BLaER1 (cell line): ENCODE results near the gene C14orf93.
"Not testable (repeated sequence)": the region's sequence is repeated elsewhere in the genome, so short reads cannot be mapped to it uniquely, and the experiment has no call there.

Experiments
- H3K27ac ChIP-seq: shearing (Covaris generic); formaldehyde crosslinking; 2 replicates; pipeline ENCODE4 v1.8.1; 2022
- H3K27me3 ChIP-seq: shearing (Covaris generic); formaldehyde crosslinking; 2 replicates; pipeline ENCODE4 v1.8.1; 2022
- H3K36me3 ChIP-seq: shearing (Covaris generic); formaldehyde crosslinking; 2 replicates; pipeline ENCODE4 v1.8.1; 2022
- H3K4me1 ChIP-seq: shearing (Covaris generic); formaldehyde crosslinking; 2 replicates; pipeline ENCODE4 v1.8.1; 2022
- H3K4me2 ChIP-seq: shearing (Covaris generic); formaldehyde crosslinking; 2 replicates; pipeline ENCODE4 v1.8.1; 2022
- H3K4me3 ChIP-seq: shearing (Covaris generic); formaldehyde crosslinking; 2 replicates; pipeline ENCODE4 v1.8.1; 2022
- H3K9ac ChIP-seq: shearing (Covaris generic); formaldehyde crosslinking; 2 replicates; pipeline ENCODE4 v1.8.1; 2022
- H3K9me3 ChIP-seq: shearing (Covaris generic); formaldehyde crosslinking; 2 replicates; pipeline ENCODE4 v1.8.1; 2022
- H4K20me1 ChIP-seq: shearing (Covaris generic); formaldehyde crosslinking; 2 replicates; pipeline ENCODE4 v1.8.1; 2022
- Cebpa-rat ChIP-seq: shearing (Covaris generic); IDR thresholded peaks from 2 replicates; pipeline ENCODE4 v1.8.1; 2022

Gene C14orf93

DNA sequence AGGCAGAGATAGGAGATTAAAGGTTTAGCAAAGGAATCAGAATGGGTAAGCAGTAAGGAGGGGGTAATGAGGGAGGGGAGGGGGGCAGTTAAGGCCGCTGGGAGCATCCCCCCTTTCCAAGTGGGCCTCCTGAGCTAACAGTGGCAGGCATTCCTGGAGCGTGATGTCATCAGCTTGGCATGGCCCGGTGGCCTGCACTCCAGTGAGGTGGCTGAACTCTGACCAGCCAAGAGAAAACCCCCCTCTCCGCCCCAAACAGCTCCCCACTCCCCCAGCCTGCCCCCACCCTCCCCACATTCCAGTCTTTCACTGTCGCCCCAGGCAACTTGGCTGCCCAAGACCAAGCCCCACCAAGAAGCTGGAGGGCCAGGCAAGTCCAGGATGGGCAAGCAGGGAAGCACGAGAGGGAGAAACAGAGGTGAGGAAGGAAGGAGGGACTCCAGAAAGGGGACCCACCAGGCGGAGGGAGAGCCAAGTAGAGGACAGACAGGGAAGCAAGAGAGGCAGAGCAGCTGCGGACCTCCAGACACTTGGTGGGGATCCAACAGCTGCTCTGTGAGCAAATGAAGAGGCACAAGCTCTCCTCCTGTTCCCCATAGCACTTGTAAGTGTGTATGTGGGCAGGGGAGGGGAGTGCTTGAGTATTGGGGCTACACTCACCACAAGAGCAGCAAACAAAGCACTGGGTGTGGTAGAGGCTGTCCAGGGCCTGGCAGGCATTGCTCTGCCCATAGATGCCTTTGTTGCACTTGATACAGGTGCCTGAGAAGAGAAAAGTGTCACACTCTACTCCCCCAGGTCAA, 32.1 kb downstream of the C14orf93 start:
- H3K36me3 ChIP-seq = peaks cover 56% of the 10 kb centered on the region

DNA sequence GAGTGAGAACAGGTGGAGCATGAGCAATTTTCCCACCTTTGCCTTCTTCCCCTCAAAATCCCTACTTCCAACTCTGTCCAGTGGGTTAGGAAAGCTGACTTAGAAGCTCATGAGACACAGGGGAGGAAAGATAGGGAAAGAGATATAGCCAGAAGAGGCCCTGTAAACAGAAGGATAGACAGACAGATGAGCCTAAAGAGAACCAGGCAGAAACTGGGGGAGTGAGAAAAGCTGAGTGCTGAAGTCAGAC, 32.6 kb downstream of the C14orf93 start:
- Histone ChIP-seq H3K36me3 (peaks cover 61% of the 10 kb centered on the region), H3K4me2 (peak overlapping the region; percentile 70), H3K27ac (0 out of 2 replicates have a peak overlapping the region, but pooled peaks have one; percentile 11), H3K4me1 (peaks cover 55% of the 10 kb centered on the region), H4K20me1 (peaks cover 49% of the 10 kb centered on the region), H3K9ac (peak overlapping the region; percentile 45), H3K27me3 (peaks cover 22% of the 10 kb centered on the region), H3K4me3 (no peak overlapping the region), H3K9me3 (no peaks in the 10 kb centered on the region)
- TF ChIP-seq Cebpa-rat = no peak

More for the DNA sequence above, 32.1 kb downstream of the C14orf93 start:
- Histone ChIP-seq H4K20me1 (peaks cover 48% of the 10 kb centered on the region), H3K4me1 (peaks cover 55% of the 10 kb centered on the region), H3K4me2 (peak overlapping the region; percentile 97), H3K4me3 (no peak overlapping the region), H3K27ac (no peak overlapping the region), H3K9ac (peak overlapping the region; percentile 45; the same call in 1 of the 2 replicates), H3K27me3 (peaks cover 22% of the 10 kb centered on the region), H3K9me3 (no peaks in the 10 kb centered on the region)
- no peak for TF ChIP-seq Cebpa-rat

DNA sequence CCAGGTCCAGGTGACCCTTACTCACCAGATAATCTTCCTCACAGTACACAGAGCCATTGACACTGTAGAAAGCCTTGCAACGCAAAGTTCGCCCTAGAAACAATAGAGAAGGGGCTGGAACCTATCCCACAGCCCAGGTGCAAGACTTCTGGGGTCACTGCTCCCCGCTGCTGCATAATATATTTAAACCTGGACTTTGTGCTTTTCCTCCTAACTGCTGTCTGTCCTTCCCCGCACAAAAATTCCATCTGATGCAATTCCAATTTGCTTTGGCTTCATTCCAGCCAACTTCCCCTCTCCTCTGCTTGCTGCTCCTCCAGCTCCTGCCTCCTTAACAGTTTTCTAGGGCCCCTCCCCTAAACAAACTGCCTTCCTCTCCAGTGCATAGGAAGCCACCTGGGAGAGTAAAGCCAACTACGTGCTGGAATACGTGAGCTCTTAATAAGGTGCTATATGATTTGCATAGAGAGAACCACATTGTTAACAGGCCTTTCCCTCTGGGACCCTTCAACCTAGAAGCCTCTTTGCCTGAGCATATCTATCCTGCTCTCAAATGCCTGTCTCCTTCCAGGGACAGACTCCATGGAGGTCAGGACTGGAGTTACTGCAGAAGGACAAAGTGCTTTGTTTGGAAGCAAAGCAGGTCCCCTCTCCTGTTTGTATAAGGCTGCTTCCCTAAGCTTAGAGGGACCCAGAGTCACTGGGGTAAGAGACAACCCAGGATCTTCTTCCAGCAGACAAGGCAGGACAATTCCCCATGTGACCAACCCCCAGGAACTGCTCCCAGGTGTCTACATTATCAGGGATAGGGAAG, 33.1 kb downstream of the C14orf93 start:
- H3K9ac ChIP-seq = peak overlapping the region; percentile 45
- H3K4me3 ChIP-seq = no peak overlapping the region
- H3K9me3 ChIP-seq = no peaks in the 10 kb centered on the region
- peaks cover 52% of the 10 kb centered on the region for H3K4me1 ChIP-seq
- peaks cover 66% of the 10 kb centered on the region for H3K36me3 ChIP-seq
- 0 out of 2 replicates have a peak overlapping the region, but pooled peaks have one; percentile 11 for H3K27ac ChIP-seq
- no peak for TF ChIP-seq Cebpa-rat
- H3K27me3 ChIP-seq = peaks cover 18% of the 10 kb centered on the region
- peaks cover 49% of the 10 kb centered on the region for H4K20me1 ChIP-seq
- peak overlapping the region; percentile 70 for H3K4me2 ChIP-seq

DNA sequence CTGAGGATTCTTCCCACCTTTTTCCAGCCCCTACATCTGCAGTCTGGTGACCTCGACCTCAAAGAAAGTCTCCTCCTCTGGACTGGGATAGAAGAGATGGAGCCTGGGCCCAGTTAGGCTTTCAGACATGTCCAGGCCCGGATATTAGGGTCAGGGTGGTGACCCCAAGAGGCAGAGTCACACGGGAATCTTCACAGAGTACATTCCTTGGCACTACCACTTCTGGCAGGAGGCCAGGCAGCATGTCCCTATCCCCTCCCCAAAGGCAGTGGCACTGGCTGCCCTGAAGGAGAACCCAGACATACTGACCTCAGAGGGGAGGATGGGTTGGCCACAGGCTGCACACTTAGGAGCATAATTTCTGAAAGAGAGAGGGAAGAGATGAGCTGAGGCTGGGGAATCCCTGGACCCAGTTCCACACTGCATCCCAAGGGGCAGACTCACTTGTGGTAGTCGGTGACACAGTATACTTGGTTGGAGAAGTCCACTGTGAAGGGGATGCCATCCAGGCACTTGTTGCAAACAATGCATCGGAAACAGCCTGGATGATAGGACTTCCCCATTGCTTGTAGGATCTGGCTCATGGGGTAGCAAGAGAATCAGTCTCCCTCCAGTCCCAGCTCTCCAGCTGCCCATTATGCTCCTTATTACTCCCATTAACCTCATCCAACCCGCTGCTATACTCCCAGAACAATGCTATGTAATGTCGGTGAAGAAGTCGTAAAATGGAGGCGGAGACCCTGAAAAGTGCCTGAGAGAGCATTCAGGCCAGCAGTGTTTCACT, 35.2 kb downstream of the C14orf93 start:
- TF ChIP-seq Cebpa-rat = no peak
- Histone ChIP-seq H3K4me1 (peaks cover 36% of the 10 kb centered on the region), H3K4me2 (no peak overlapping the region), H3K4me3 (no peak overlapping the region), H3K9me3 (no peaks in the 10 kb centered on the region), H3K36me3 (peaks cover 70% of the 10 kb centered on the region), H3K27ac (no peak overlapping the region), H3K27me3 (no peaks in the 10 kb centered on the region; the same call in 1 of the 2 replicates), H4K20me1 (peaks cover 43% of the 10 kb centered on the region), H3K9ac (peak overlapping the region; percentile 34; the same call in 1 of the 2 replicates)

DNA sequence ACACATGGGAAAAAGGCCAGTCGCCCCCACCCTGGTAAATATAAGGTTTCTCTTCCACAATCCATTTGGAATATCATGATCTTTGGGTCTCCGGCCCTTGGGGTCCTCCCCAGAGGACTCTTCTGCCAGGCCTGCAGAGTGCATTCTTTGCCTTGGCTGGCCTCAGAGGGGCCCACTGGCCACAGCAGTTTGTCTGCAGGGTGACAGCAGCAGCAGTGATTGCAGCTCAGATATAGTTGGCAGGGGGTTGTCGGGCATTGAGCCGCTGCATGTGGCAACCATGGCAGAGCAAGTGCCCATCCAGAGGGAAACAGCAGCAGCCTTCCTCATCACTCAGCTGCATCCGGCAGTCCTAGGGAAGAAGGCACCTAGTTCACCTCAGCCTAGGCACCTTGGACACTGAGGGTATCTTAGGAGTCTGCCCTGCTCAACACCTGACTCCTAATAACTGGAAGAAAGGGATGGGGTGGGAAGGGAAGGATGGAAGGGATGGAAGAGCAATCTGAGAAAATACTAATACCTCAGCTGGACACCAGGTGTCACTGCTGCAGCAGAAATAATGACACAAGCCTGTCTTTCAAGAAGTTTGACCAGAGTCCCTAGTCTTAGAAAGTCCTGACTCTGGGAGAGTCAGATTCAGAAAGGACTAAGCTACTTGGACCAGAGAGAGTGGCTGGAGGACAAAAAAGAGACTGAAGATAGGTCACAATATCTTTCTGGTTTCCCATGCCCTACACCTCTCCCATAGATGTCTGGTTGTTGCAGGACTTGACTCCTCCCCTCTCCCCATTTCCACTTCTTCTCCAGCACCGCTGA, 36.5 kb downstream of the C14orf93 start:
- no peak overlapping the region for H3K9ac ChIP-seq
- no peak overlapping the region for H3K4me2 ChIP-seq
- H3K36me3 ChIP-seq = peaks cover 73% of the 10 kb centered on the region
- peaks cover 23% of the 10 kb centered on the region for H3K4me1 ChIP-seq
- no peak for TF ChIP-seq Cebpa-rat
- H3K9me3 ChIP-seq = no peaks in the 10 kb centered on the region
- no peak overlapping the region for H3K4me3 ChIP-seq
- no peaks in the 10 kb centered on the region for H3K27me3 ChIP-seq
- H3K27ac ChIP-seq = no peak overlapping the region
- H4K20me1 ChIP-seq = peaks cover 30% of the 10 kb centered on the region; the same call in 1 of the 2 replicates

DNA sequence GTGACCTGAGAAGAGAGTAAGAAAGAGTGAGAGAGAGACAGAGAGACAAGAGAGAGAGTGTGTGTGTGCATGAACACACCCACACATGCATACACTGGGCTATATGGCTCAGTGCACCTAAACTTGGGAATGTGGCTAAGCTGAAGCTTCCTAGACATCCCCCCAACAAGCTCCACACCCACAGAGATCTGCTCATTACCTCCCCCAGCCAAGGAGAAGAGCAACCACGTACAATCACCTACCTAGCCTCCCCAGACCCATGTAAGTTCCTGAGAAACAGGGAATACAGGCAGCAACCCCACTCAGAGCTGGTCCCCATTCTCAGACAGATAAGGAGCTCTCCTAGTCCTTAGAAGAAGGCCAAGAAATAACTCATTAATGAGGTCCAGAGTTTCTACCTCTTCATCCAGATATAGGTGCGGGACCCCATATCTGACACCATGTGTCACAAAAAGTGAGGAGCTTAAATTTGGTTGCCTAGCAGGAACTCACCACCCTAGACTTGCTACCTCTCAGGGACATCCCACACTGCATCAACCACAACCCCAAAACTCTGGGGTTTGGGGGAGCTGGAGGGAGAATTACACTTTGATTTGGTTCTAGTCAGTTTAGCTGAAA, 37.5 kb downstream of the C14orf93 start:
- Histone ChIP-seq H3K4me3 (no peak overlapping the region), H3K9ac (peak overlapping the region; percentile 34; the same call in 1 of the 2 replicates), H3K4me1 (peaks cover 14% of the 10 kb centered on the region), H3K36me3 (peaks cover 67% of the 10 kb centered on the region), H3K9me3 (no peaks in the 10 kb centered on the region), H4K20me1 (peaks cover 24% of the 10 kb centered on the region; the same call in 1 of the 2 replicates), H3K27me3 (no peaks in the 10 kb centered on the region), H3K27ac (no peak overlapping the region), H3K4me2 (no peak overlapping the region)
- no peak for TF ChIP-seq Cebpa-rat

DNA sequence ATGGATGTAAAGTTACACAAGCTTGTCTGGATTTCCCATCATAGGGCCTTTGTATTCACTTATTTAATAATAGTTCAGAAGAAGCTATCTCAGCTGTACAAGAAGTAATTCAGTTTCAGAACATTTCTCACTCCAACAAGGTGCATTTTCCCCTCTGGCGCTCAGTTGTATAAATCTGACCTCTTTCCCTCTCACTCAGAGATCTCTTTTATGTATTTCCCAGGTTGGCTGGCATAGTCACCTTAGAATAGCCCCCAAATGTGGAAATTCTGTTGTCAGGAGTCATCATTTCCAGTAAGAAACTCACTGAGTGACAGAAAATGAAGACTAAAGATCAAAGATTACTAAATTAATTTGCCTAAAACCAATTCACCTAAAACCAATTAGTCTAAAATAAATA, 38.8 kb downstream of the C14orf93 start:
- Histone ChIP-seq H3K27ac (no peak overlapping the region), H3K4me3 (no peak overlapping the region), H3K4me2 (no peak overlapping the region), H3K4me1 (peaks cover 1% of the 10 kb centered on the region; the same call in 1 of the 2 replicates), H3K9me3 (no peaks in the 10 kb centered on the region), H3K9ac (no peak overlapping the region), H3K36me3 (peaks cover 59% of the 10 kb centered on the region), H3K27me3 (no peaks in the 10 kb centered on the region), H4K20me1 (peaks cover 15% of the 10 kb centered on the region; the same call in 1 of the 2 replicates)
- TF ChIP-seq Cebpa-rat = no peak

DNA sequence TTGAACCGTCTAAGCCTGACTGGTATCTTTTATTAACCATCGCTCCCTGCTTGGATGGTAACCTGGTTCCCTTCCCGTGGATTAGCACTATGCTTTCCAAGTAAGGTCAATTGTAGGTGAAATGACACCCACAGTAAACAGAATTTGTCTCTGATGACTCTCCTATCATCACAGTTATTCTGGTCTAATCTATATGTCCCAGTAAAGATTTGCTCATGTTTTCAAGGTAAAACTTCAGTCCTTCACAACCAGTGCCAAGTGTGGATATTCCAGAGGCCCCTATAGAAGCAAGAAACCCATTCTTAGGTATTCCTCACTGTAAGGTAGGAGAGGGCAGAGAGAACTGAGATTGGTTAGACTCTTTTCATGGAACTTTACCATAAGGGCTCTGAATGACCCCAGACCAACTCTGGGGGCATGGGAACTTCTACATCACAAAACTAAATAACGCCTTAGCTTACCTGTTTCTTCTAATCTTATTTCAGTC, 43.1 kb downstream of the C14orf93 start:
- H3K27me3 ChIP-seq = no peaks in the 10 kb centered on the region
- H3K4me2 ChIP-seq = no peak overlapping the region
- no peak overlapping the region for H3K4me3 ChIP-seq
- peaks cover 17% of the 10 kb centered on the region for H3K36me3 ChIP-seq
- no peaks in the 10 kb centered on the region for H4K20me1 ChIP-seq
- TF ChIP-seq Cebpa-rat = no peak
- no peaks in the 10 kb centered on the region for H3K4me1 ChIP-seq
- no peak overlapping the region for H3K9ac ChIP-seq
- H3K9me3 ChIP-seq = no peaks in the 10 kb centered on the region
- H3K27ac ChIP-seq = no peak overlapping the region

DNA sequence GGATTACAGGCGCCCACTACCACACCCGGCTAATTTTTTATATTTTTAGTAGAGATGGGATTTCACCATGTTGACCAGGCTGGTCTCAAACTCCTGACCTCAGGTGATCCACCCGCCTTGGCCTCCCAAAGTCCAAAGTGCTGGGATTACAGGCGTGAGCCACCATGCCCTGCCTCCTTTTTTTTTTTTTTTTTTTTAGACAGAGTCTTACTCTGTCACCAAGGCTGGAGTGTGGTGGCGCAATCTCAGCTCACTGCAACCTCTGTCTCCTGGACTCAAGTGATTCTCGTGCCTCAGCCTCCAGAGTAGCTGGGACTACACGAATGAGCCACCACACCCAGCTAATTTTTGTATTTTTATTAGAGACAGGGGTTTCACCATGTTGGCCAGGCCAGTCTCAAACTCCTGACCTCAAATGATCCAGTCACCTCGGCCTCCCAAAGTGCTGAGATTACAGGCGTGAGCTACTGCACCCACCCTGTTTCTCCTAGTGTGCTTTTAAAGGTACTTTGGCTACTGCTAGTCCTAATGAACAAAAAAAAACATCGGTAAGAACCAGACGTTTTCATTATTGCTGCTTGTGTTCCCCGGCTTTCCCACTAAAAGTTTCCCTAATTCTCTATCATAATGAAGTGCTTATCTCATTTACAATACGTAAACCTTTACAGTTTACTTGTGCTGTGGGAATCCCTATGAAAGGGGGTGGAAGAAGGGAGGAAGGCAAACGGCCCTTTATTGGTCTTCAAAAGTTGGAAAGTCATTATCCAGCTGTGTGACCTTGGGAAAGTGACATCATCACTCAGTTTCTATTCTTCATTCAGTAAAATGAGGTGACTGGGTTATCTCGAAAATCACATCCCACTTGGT, 43.8 kb downstream of the C14orf93 start:
- not testable (repeated sequence) for H3K27ac ChIP-seq, H3K4me2 ChIP-seq

More for the DNA sequence above, 43.8 kb downstream of the C14orf93 start:
- not testable (repeated sequence) for H3K9ac ChIP-seq, H3K4me1 ChIP-seq, H4K20me1 ChIP-seq, H3K9me3 ChIP-seq, H3K4me3 ChIP-seq, H3K27me3 ChIP-seq
- H3K36me3 ChIP-seq = peaks cover 17% of the 10 kb centered on the region
